A549 (cell line): ENCODE data around the gene SIDT1.

ENCODE experiments used
- BHLHE40 ChIP-seq: IDR thresholded peaks from 2 replicates; pipeline ENCODE4 v1.6.1; 2012; ENCODE audit warnings: low read depth, low read length, inconsistent platforms
- ESRRA ChIP-seq: fragments of 150-350 bp; IDR thresholded peaks from 2 replicates; pipeline ENCODE4 v1.6.1; 2014; ENCODE audit warnings: mild to moderate bottlenecking, low read length, borderline replicate concordance
- MAFK ChIP-seq: fragments of 450-650 bp; IDR thresholded peaks from 2 replicates; pipeline ENCODE4 v1.6.1; 2014; ENCODE audit not compliant: partially characterized antibody
- MYC ChIP-seq: IDR thresholded peaks from 2 replicates; pipeline ENCODE4 v1.6.1; 2012; ENCODE audit warnings: mild to moderate bottlenecking, inconsistent platforms, low read length, improper control_type of control experiment, borderline replicate concordance
- POLR2A ChIP-seq: IDR thresholded peaks from 2 replicates; pipeline ENCODE4 v1.6.1; 2012; ENCODE audit warnings: mild to moderate bottlenecking, low read length
- RFX5 ChIP-seq: fragments of 450-650 bp; IDR thresholded peaks from 2 replicates; pipeline ENCODE4 v1.7.1; 2014; ENCODE audit warnings: antibody characterized with exemption, mild to moderate bottlenecking, moderate library complexity
- RNF2 ChIP-seq: fragments of 200-600 bp; sonication (generic); IDR thresholded peaks from 2 replicates; pipeline ENCODE4 v1.6.1; 2016; ENCODE audit warnings: low read depth, mild to moderate bottlenecking, antibody characterized with exemption, moderate library complexity, borderline replicate concordance
- TF ChIP-seq, protein P1 (sequence below): IDR thresholded peaks from 2 replicates; pipeline ENCODE4 v1.6.1; 2012
- TF ChIP-seq, protein P2 (sequence below): fragments of 200-600 bp; sonication (generic); IDR thresholded peaks from 2 replicates; pipeline ENCODE4 v1.6.1; 2016; ENCODE audit warnings: antibody characterized with exemption, mild to moderate bottlenecking, moderate library complexity
- TF ChIP-seq, protein P3 (sequence below): fragments of >200 bp; sonication (Bioruptor Twin); formaldehyde crosslinking; IDR thresholded peaks from 3 replicates; pipeline ENCODE4 v1.5.1; 2016

DNA sequence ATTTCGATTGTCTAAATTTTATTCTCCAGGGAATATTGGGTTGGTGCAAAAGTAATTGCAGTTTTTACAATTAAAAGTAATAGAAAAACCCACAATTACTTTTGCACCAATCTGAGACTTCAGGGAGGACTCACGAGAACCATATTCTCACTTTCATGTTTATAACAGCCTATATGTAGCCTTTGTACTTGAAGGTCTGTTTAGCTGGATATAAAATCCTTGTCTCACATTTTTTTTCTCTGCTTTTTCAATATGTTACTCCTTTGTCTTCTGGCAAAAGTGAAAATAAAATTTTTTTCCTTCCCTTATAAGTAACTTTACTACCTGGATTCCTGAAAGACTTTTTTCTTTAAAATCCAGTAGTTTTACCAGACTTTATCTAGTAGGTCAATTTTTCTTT is 9.2 kb downstream of the SIDT1 start:
- TF ChIP-seq MAFK (no peak), POLR2A (no peak), BHLHE40 (no peak), MYC (no peak), ESRRA (no peak), RNF2 (no peak), RFX5 (no peak)
- TF ChIP-seq, protein P1, sequence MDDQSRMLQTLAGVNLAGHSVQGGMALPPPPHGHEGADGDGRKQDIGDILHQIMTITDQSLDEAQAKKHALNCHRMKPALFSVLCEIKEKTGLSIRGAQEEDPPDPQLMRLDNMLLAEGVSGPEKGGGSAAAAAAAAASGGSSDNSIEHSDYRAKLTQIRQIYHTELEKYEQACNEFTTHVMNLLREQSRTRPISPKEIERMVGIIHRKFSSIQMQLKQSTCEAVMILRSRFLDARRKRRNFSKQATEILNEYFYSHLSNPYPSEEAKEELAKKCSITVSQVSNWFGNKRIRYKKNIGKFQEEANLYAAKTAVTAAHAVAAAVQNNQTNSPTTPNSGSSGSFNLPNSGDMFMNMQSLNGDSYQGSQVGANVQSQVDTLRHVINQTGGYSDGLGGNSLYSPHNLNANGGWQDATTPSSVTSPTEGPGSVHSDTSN, result no peak
- TF ChIP-seq, protein P2, sequence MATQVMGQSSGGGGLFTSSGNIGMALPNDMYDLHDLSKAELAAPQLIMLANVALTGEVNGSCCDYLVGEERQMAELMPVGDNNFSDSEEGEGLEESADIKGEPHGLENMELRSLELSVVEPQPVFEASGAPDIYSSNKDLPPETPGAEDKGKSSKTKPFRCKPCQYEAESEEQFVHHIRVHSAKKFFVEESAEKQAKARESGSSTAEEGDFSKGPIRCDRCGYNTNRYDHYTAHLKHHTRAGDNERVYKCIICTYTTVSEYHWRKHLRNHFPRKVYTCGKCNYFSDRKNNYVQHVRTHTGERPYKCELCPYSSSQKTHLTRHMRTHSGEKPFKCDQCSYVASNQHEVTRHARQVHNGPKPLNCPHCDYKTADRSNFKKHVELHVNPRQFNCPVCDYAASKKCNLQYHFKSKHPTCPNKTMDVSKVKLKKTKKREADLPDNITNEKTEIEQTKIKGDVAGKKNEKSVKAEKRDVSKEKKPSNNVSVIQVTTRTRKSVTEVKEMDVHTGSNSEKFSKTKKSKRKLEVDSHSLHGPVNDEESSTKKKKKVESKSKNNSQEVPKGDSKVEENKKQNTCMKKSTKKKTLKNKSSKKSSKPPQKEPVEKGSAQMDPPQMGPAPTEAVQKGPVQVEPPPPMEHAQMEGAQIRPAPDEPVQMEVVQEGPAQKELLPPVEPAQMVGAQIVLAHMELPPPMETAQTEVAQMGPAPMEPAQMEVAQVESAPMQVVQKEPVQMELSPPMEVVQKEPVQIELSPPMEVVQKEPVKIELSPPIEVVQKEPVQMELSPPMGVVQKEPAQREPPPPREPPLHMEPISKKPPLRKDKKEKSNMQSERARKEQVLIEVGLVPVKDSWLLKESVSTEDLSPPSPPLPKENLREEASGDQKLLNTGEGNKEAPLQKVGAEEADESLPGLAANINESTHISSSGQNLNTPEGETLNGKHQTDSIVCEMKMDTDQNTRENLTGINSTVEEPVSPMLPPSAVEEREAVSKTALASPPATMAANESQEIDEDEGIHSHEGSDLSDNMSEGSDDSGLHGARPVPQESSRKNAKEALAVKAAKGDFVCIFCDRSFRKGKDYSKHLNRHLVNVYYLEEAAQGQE, result no peak
- TF ChIP-seq, protein P3, sequence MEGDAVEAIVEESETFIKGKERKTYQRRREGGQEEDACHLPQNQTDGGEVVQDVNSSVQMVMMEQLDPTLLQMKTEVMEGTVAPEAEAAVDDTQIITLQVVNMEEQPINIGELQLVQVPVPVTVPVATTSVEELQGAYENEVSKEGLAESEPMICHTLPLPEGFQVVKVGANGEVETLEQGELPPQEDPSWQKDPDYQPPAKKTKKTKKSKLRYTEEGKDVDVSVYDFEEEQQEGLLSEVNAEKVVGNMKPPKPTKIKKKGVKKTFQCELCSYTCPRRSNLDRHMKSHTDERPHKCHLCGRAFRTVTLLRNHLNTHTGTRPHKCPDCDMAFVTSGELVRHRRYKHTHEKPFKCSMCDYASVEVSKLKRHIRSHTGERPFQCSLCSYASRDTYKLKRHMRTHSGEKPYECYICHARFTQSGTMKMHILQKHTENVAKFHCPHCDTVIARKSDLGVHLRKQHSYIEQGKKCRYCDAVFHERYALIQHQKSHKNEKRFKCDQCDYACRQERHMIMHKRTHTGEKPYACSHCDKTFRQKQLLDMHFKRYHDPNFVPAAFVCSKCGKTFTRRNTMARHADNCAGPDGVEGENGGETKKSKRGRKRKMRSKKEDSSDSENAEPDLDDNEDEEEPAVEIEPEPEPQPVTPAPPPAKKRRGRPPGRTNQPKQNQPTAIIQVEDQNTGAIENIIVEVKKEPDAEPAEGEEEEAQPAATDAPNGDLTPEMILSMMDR, result no peak
